Measurements from ENCODE around the gene GALNT10. TPM values are rescaled to one million over a fixed set of nuclear protein-coding genes. Genes with fewer than 3 reads are reported as not detected.

GALNT10 gene
- total and polyA plus RNA-seq, 8 donors: 5.3 to 76.4 (median 27.4) TPM

DNA sequence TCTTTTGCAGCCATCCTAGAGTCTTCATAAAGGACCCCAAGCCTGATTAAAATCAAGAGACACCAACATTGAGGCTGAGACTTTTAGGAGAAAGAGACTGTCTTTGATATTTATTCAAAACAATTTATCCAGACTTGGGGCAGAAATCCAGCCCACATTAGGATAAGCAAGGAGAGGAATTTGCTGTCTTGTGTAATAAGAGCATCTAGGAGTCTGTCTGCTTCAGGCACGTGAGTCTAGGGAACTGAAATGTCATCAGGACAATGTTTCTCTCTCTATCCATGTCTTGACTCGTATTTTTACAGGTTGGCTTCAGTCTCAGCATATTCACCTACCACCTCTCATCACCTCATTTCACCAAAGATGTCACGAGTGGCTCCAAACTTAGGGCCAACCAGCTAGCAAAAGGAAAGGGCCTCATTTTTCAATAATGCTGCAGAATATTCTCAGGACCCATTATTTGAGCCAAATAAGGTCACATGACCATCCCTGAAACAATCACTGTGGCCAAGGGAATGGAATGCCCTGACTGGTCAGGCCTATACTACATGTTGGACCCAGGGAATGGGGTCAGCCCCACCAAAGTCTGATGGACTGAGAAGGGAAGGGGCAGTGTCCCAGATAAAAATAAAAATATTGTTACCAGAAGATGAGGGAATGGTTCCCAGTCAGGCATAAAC, 184.9 kb downstream of the GALNT10 start:
- peak overlapping the region in 2 of 5 donors; percentile 24 to 43 for H3K27ac ChIP-seq
- peaks cover 21 to 53% (median 49%) of the 10 kb centered on the region in 4 donors for H3K36me3 ChIP-seq
- H3K9me3 ChIP-seq: no peaks in the 10 kb centered on the region
- intact Hi-C loops (cut with DNase I; ENCODE audit: low total_unique reads): no loop called here
- no peak overlapping the region for H3K4me3 ChIP-seq
- no peak for TF ChIP-seq EP300 (IDR thresholded peaks at IDR 0.05)
- TF ChIP-seq POLR2AphosphoS5 (IDR thresholded peaks at IDR 0.05): no peak
- TF ChIP-seq, protein P1, sequence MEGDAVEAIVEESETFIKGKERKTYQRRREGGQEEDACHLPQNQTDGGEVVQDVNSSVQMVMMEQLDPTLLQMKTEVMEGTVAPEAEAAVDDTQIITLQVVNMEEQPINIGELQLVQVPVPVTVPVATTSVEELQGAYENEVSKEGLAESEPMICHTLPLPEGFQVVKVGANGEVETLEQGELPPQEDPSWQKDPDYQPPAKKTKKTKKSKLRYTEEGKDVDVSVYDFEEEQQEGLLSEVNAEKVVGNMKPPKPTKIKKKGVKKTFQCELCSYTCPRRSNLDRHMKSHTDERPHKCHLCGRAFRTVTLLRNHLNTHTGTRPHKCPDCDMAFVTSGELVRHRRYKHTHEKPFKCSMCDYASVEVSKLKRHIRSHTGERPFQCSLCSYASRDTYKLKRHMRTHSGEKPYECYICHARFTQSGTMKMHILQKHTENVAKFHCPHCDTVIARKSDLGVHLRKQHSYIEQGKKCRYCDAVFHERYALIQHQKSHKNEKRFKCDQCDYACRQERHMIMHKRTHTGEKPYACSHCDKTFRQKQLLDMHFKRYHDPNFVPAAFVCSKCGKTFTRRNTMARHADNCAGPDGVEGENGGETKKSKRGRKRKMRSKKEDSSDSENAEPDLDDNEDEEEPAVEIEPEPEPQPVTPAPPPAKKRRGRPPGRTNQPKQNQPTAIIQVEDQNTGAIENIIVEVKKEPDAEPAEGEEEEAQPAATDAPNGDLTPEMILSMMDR (IDR thresholded peaks at IDR 0.05): no peak
- TF ChIP-seq POLR2A (IDR thresholded peaks at IDR 0.05): no peak
- WGBS, 5 donors: 80 to 85% (median 83%) methylated on average over 3 of the region's 3 CpGs
- DNase-seq: no peak
- H3K27me3 ChIP-seq: no peaks in the 10 kb centered on the region
- peaks cover 0 to 29% (median 5%) of the 10 kb centered on the region in 4 donors for H3K4me1 ChIP-seq

DNA sequence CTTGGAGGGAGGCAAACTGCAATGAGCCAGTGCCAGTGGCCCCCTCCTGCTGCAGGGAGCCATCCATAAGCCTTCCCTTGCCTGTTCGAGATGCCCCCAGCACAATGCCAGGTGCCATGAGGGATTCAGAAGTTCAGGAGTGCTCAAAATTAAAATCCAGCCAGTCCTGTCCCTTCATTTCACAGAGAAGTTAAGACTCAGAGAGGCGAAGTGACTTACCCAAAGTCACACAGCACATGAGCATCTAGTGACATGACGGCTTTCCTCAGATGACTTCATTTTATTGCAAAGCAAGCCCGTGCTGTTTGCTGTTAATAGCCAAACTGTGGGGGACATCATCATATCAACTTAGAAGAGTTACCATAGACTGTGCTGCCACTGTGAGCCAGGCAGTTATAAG, 185.9 kb downstream of the GALNT10 start:
- Histone ChIP-seq H3K27ac (no peak overlapping the region), H3K36me3 (peaks cover 29 to 61% (median 57%) of the 10 kb centered on the region in 4 donors), H3K9me3 (no peaks in the 10 kb centered on the region), H3K4me3 (no peak overlapping the region), H3K4me1 (peaks cover 0 to 18% (median under 1%) of the 10 kb centered on the region in 4 donors), H3K27me3 (no peaks in the 10 kb centered on the region)
- TF ChIP-seq POLR2AphosphoS5 (IDR thresholded peaks at IDR 0.05) (no peak), EP300 (IDR thresholded peaks at IDR 0.05) (no peak), POLR2A (IDR thresholded peaks at IDR 0.05) (no peak)
- TF ChIP-seq, protein P1 (IDR thresholded peaks at IDR 0.05): no peak
- 71 to 85% (median 80%) methylated on average over 4 of the region's 4 CpGs for WGBS, 5 donors
- DNase-seq: no peak
- intact Hi-C loops (cut with DNase I; ENCODE audit: low total_unique reads): no loop called here

DNA sequence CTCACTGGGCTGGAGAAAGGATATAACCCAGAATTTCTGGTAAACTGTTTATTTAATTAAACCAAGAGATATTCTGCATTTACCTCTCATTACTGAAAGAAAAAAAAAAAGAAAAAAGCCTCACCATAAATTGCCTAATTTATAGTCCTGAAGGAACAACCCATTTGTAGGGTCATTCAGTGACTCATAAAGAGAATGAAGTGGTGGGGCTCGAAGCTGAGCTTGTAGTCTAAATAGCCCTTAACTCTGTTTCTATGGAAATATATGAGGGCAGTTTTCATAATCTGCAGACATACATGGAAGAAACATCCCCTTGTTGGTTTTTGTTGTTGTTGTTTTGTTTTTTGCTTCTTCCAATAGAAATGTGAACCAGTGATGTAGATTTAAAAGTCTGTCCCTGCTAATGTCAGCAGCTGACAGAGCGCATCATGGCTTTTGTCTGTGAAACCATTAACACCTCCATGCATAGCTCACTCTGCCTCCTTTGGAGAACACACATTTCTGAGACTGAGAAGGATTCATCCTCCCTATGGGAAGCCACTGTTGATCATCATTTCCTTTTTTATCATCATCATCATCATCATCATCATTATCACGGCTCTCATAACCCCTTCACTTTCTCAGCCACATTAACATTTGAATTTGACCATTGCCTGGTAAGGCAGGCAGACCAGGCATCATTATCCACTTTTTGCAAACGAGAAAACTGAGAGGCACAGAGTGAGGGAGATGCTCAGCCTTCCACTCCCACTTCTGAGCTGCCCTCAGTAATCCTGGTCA, 187.4 kb downstream of the GALNT10 start:
- H3K27me3 ChIP-seq: no peaks in the 10 kb centered on the region
- H3K27ac ChIP-seq: no peak overlapping the region
- H3K4me3 ChIP-seq: no peak overlapping the region
- H3K36me3 ChIP-seq: peaks cover 29 to 76% (median 68%) of the 10 kb centered on the region in 4 donors
- 88 to 92% (median 90%) methylated on average over 4 of the region's 4 CpGs for WGBS, 5 donors
- DNase-seq: no peak
- peaks cover 0 to 11% (median 0%) of the 10 kb centered on the region in 4 donors for H3K4me1 ChIP-seq
- TF ChIP-seq EP300 (IDR thresholded peaks at IDR 0.05) (no peak), POLR2AphosphoS5 (IDR thresholded peaks at IDR 0.05) (no peak), POLR2A (IDR thresholded peaks at IDR 0.05) (no peak)
- TF ChIP-seq, protein P1 (IDR thresholded peaks at IDR 0.05): no peak
- no peaks in the 10 kb centered on the region for H3K9me3 ChIP-seq
- intact Hi-C loops (cut with DNase I; ENCODE audit: low total_unique reads): no loop called here

DNA sequence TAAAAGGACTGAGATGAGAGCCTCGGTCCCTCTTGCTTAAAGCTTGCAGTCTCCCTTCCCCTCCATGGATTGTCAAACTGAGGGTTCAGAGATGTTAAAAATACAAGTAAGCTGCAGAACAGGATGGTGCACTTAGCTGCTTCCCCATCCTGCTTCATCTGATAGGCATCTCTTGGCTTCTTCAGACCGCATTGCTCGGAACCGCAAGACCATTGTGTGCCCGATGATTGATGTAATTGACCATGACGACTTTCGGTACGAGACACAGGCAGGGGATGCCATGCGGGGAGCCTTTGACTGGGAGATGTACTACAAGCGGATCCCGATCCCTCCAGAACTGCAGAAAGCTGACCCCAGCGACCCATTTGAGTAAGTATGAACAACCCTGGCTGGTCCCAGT, 189.7 kb downstream of the GALNT10 start:
- TF ChIP-seq POLR2AphosphoS5 (IDR thresholded peaks at IDR 0.05): no peak
- TF ChIP-seq EP300 (IDR thresholded peaks at IDR 0.05): no peak
- no peak for TF ChIP-seq POLR2A (IDR thresholded peaks at IDR 0.05)
- TF ChIP-seq, protein P1 (IDR thresholded peaks at IDR 0.05): no peak
- H3K4me1 ChIP-seq: peaks cover 0 to 6% (median 0%) of the 10 kb centered on the region in 4 donors
- WGBS, 5 donors: 88 to 96% (median 89%) methylated on average over 12 of the region's 12 CpGs

More for the DNA sequence above, 189.7 kb downstream of the GALNT10 start:
- DNase-seq: no peak
- H3K27me3 ChIP-seq: no peaks in the 10 kb centered on the region
- no peak overlapping the region for H3K4me3 ChIP-seq
- no peaks in the 10 kb centered on the region for H3K9me3 ChIP-seq
- H3K36me3 ChIP-seq: peaks cover 29 to 90% (median 88%) of the 10 kb centered on the region in 4 donors
- intact Hi-C loops (cut with DNase I; ENCODE audit: low total_unique reads): no loop called here
- H3K27ac ChIP-seq: no peak overlapping the region

Measured in stomach (tissue), 9 donors.